DOHH2 (cell line): ENCODE measurements around the gene ACP2.

Source experiments
- EZH2phosphoT487 ChIP-seq: fragments of 200-600 bp; sonication (generic); IDR thresholded peaks from 2 replicates; pipeline ENCODE4 v1.6.1; 2017; ENCODE audit warnings: borderline replicate concordance, mild to moderate bottlenecking, antibody characterized with exemption, low read length, moderate library complexity, mixed read lengths
- TF ChIP-seq, protein P1 (sequence below): fragments of 200-600 bp; sonication (generic); IDR thresholded peaks from one replicate; pipeline ENCODE4 v1.5.1; 2014; ENCODE audit warnings: antibody characterized with exemption, mild to moderate bottlenecking, low read depth, low read length; ENCODE audit not compliant: poor library complexity, severe bottlenecking

DNA sequence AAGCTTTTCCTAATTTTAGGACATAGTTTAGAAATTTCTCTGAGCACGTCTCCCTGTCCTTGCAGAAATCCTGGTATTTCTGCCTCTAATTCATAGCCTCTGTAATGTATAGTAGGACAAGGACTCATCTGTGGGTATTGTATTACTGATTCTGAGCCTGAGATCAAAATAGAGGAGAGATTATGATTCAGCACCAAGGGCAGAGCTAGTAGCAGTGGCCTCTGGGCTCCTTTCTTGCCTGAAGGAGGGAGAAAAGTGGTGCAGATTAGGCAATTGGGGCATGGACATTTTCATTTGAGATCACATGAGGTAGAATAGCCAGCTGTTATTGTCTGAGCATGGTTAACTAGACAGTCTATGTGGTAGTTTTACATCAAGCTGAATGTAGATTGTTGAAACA is 24.1 kb upstream of the ACP2 start:
- TF ChIP-seq, protein P1, sequence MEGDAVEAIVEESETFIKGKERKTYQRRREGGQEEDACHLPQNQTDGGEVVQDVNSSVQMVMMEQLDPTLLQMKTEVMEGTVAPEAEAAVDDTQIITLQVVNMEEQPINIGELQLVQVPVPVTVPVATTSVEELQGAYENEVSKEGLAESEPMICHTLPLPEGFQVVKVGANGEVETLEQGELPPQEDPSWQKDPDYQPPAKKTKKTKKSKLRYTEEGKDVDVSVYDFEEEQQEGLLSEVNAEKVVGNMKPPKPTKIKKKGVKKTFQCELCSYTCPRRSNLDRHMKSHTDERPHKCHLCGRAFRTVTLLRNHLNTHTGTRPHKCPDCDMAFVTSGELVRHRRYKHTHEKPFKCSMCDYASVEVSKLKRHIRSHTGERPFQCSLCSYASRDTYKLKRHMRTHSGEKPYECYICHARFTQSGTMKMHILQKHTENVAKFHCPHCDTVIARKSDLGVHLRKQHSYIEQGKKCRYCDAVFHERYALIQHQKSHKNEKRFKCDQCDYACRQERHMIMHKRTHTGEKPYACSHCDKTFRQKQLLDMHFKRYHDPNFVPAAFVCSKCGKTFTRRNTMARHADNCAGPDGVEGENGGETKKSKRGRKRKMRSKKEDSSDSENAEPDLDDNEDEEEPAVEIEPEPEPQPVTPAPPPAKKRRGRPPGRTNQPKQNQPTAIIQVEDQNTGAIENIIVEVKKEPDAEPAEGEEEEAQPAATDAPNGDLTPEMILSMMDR, result no peak
- TF ChIP-seq EZH2phosphoT487, result no peak
